ENCODE results near the gene SH3RF1.

The SH3RF1 gene

GRCh38 chr4:169070895-169071218 is 199.9 kb downstream of the SH3RF1 start:
- in situ Hi-C loops (cut with HindIII; ENCODE audit: low sequenced_read_pairs), result no loop called here
- TF ChIP-seq CTCF (IDR thresholded peaks at IDR 0.05; ENCODE audit: low read depth, low read length, missing control alignments), result no peak
- no peak for DNase-seq (ENCODE audit: low read depth)
- H3K4me3 ChIP-seq (ENCODE audit: low read depth, low read length), result no peak overlapping the region

GRCh38 chr4:169070071-169070894 is 200.5 kb downstream of the SH3RF1 start:
- H3K4me3 ChIP-seq (ENCODE audit: low read depth, low read length), result no peak overlapping the region
- in situ Hi-C loops (cut with HindIII; ENCODE audit: low sequenced_read_pairs), result no loop called here
- DNase-seq (ENCODE audit: low read depth), result peak; percentile 93
- TF ChIP-seq CTCF (IDR thresholded peaks at IDR 0.05; ENCODE audit: low read depth, low read length, missing control alignments), result no peak

DNA sequence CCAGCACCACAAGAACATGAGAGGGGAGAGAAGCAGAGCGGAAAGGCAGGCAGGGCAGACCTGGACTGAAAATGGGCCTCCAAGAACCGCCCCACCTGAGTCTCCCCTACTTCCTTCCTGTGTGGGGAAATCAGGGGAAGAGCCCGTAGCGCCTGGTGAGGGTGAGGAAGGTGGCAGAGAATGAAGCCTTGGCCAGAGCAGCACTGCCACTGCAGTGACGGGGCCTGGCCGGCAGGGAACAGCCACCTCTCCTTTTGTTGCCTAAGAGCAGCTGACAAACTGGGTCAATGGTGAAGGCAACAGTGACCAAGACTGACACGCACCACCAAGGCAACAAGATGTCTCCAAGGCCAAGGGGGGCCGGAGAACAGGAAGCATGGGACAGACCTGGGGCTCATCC is 202.3 kb downstream of the SH3RF1 start:
- TF ChIP-seq CTCF (IDR thresholded peaks at IDR 0.05; ENCODE audit: low read depth, low read length, missing control alignments), result no peak
- no peak overlapping the region for H3K4me3 ChIP-seq (ENCODE audit: low read depth, low read length)
- no peak for DNase-seq (ENCODE audit: low read depth)
- in situ Hi-C loops (cut with HindIII; ENCODE audit: low sequenced_read_pairs), result no loop called here

DNA sequence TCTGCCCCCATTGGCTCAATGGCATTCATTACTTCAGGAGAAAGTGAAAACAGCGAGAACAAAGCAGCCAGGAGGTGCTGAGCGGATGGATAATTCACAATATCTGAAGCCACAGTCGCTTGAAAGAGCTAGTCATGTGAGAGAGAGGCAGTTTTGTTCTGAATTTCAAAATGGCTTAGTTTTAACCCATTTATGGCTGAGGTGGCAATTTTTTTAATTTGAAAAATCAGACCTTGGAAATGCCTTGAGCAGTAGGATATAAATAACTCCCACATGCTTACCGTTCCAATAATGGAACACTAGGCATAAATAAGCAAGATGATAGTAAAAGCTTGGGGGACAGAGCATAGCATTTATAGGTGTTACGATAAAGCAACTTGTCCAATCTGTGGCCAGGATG is 203.8 kb downstream of the SH3RF1 start:
- TF ChIP-seq CTCF (IDR thresholded peaks at IDR 0.05; ENCODE audit: low read depth, low read length, missing control alignments), result no peak
- no peak for DNase-seq (ENCODE audit: low read depth)
- H3K4me3 ChIP-seq (ENCODE audit: low read depth, low read length), result no peak overlapping the region
- in situ Hi-C loops (cut with HindIII; ENCODE audit: low sequenced_read_pairs), result no loop called here

- H3K4me3 ChIP-seq (ENCODE audit: low read depth, low read length), result no peak overlapping the region
- DNase-seq (ENCODE audit: low read depth), result no peak
- no peak for TF ChIP-seq CTCF (IDR thresholded peaks at IDR 0.05; ENCODE audit: low read depth, low read length, missing control alignments)
- in situ Hi-C loops (cut with HindIII; ENCODE audit: low sequenced_read_pairs), result no loop called here
Measured at GRCh38 chr4:169064296-169064695, 206.5 kb downstream of the SH3RF1 start.

- no peak overlapping the region for H3K4me3 ChIP-seq (ENCODE audit: low read depth, low read length)
- no peak for TF ChIP-seq CTCF (IDR thresholded peaks at IDR 0.05; ENCODE audit: low read depth, low read length, missing control alignments)
- DNase-seq (ENCODE audit: low read depth), result no peak
- in situ Hi-C loops (cut with HindIII; ENCODE audit: low sequenced_read_pairs), result no loop called here
Measured at GRCh38 chr4:169063441-169063840, 207.3 kb downstream of the SH3RF1 start.
